DMS53 treated with DMSO at 0.1 percent for 48 hours (cell line): ENCODE data around the gene SELP.
"Not testable (repeated sequence)": the region's sequence is repeated elsewhere in the genome, so short reads cannot be mapped to it uniquely, and the experiment has no call there.

Experiments used
- DNase-seq: peaks from one replicate; lab custom pipeline; 2025; ENCODE audit not compliant: unreplicated experiment; lab: John Stamatoyannopoulos, UW

The SELP gene

GRCh38 chr1:169630006-169630405, at the start of gene SELP:
TSS of gene SELP (minus strand) at chr1:169630124. CDS start at chr1:169630074, 50 bp downstream.
- DNase-seq = no peak

GRCh38 chr1:169679692-169680091, 49.8 kb upstream of the SELP start:
- DNase-seq = no peak

GRCh38 chr1:169676001-169676400, 46.1 kb upstream of the SELP start:
- no peak for DNase-seq

GRCh38 chr1:169670836-169671235, 40.9 kb upstream of the SELP start:
- DNase-seq = no peak

- DNase-seq = not testable (repeated sequence)
Measured at GRCh38 chr1:169670244-169670643, 40.3 kb upstream of the SELP start.

- not testable (repeated sequence) for DNase-seq
Measured at GRCh38 chr1:169667699-169668596, 38.0 kb upstream of the SELP start.

GRCh38 chr1:169667227-169667639, 37.3 kb upstream of the SELP start:
- DNase-seq = not testable (repeated sequence)

GRCh38 chr1:169662680-169663079, 32.8 kb upstream of the SELP start:
- not testable (repeated sequence) for DNase-seq

GRCh38 chr1:169661066-169661465, 31.1 kb upstream of the SELP start:
- not testable (repeated sequence) for DNase-seq

GRCh38 chr1:169658777-169659176, 28.9 kb upstream of the SELP start:
- DNase-seq = not testable (repeated sequence)

- DNase-seq = no peak
Measured at GRCh38 chr1:169653873-169654272, 23.9 kb upstream of the SELP start.

GRCh38 chr1:169651035-169651434, 21.1 kb upstream of the SELP start:
- DNase-seq = no peak

GRCh38 chr1:169650551-169650950, 20.6 kb upstream of the SELP start:
- DNase-seq = no peak

- no peak for DNase-seq
Measured at GRCh38 chr1:169648709-169649108, 18.8 kb upstream of the SELP start.

GRCh38 chr1:169648187-169648586, 18.3 kb upstream of the SELP start:
- DNase-seq = no peak

- no peak for DNase-seq
Measured at GRCh38 chr1:169647512-169647911, 17.6 kb upstream of the SELP start.

- no peak for DNase-seq
Measured at GRCh38 chr1:169644297-169644696, 14.4 kb upstream of the SELP start.

- no peak for DNase-seq
Measured at GRCh38 chr1:169634877-169635276, 5.0 kb upstream of the SELP start.

- DNase-seq = no peak
Measured at GRCh38 chr1:169634145-169634544, 4.2 kb upstream of the SELP start.

- no peak for DNase-seq
Measured at GRCh38 chr1:169631249-169631648, 1.3 kb upstream of the SELP start.

GRCh38 chr1:169624912-169625311, 5.0 kb downstream of the SELP start:
- no peak for DNase-seq

GRCh38 chr1:169624122-169624521, 5.8 kb downstream of the SELP start:
- DNase-seq = no peak
